GM12873 (cell line): Measurements from ENCODE around the gene PAPLN.

ENCODE experiments used
- CTCF ChIP-seq: IDR thresholded peaks from 2 replicates; pipeline ENCODE4 v1.5.1; 2012; ENCODE audit warnings: low read depth, mild to moderate bottlenecking, moderate library complexity, low read length, control low read depth; ENCODE audit not compliant: insufficient read depth; ENCODE audit errors: missing control alignments

The PAPLN gene

GRCh38 chr14:73237219-73237785 lies at the start of gene PAPLN:
Gene PAPLN, plus strand, starts transcription at chr14:73237506. Its CDS starts 2,273 bp downstream, at chr14:73239779.
- no peak for TF ChIP-seq CTCF

- no peak for TF ChIP-seq CTCF
Measured at GRCh38 chr14:73188501-73188911, 48.8 kb upstream of the PAPLN start.

- no peak for TF ChIP-seq CTCF
Measured at GRCh38 chr14:73189651-73190050, 47.7 kb upstream of the PAPLN start.

- TF ChIP-seq CTCF = no peak
Measured at GRCh38 chr14:73191441-73191840, 45.9 kb upstream of the PAPLN start.

- TF ChIP-seq CTCF = no peak
Measured at GRCh38 chr14:73198253-73198652, 39.1 kb upstream of the PAPLN start.

GRCh38 chr14:73203527-73203926 lies 33.8 kb upstream of the PAPLN start:
- no peak for TF ChIP-seq CTCF

GRCh38 chr14:73207615-73208014 lies 29.7 kb upstream of the PAPLN start:
- no peak for TF ChIP-seq CTCF
